NK-92 (cell line): ENCODE measurements around the gene CARD8.
"Not testable (repeated sequence)": the region's sequence is repeated elsewhere in the genome, so short reads cannot be mapped to it uniquely, and the experiment has no call there.

Experiments used
- DNase-seq: peaks from one replicate; lab custom pipeline; 2025; ENCODE audit not compliant: unreplicated experiment; lab: John Stamatoyannopoulos, UW

The CARD8 gene, protein sequence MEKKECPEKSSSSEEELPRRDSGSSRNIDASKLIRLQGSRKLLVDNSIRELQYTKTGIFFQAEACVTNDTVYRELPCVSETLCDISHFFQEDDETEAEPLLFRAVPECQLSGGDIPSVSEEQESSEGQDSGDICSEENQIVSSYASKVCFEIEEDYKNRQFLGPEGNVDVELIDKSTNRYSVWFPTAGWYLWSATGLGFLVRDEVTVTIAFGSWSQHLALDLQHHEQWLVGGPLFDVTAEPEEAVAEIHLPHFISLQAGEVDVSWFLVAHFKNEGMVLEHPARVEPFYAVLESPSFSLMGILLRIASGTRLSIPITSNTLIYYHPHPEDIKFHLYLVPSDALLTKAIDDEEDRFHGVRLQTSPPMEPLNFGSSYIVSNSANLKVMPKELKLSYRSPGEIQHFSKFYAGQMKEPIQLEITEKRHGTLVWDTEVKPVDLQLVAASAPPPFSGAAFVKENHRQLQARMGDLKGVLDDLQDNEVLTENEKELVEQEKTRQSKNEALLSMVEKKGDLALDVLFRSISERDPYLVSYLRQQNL

DNA sequence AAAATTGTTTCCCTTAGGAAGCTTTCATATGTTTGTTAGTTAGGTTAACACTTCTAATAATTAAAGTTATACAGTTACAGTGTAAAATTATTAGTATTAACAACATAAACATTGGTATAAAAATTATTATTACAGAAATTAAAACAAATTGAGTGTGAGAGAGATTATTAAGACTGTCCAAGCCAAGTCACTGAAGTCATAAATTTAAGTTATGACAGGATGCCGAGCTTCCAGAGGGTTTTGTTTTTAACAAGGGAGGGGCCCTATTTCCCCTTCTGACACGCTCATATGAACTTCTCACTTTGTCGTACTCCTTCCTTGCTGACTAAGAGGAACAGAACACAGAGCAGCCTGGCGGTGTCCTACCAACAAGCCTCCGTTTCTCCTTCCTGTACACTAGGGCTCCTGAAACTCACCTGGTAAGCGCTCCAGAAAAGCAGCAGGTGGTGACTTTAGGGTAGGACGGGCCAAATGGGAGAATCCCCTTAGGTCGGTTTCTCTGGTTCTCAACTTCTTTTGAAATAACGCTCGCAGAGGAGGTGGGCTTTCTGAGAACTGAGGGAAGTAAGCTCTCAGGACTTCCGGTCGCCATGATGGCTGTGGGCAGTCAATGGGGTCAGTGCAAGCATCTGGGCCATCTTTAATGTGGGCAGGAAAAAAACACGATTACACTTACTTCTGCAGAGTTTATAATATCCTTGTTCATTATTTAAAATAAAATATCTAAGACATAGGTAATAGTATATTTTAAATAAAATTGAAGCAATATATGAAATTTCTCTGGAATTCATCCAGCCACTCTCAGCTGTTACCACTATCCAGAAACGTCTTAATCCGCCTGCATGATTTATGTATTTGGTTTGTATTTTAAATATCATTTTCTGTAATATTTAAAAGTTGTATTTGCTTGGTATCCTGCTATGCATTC is at the start of gene CARD8:
Gene CARD8, minus strand, starts transcription at position 537 of the 928 bp plus-strand sequence. CDS start 14,892 bp downstream, outside the sequence.
- DNase-seq: no peak

GRCh38 chr19:48303866-48304265 is 48.2 kb upstream of the CARD8 start:
- DNase-seq: no peak

- DNase-seq: no peak
Measured at GRCh38 chr19:48303367-48303766, 47.7 kb upstream of the CARD8 start.

DNA sequence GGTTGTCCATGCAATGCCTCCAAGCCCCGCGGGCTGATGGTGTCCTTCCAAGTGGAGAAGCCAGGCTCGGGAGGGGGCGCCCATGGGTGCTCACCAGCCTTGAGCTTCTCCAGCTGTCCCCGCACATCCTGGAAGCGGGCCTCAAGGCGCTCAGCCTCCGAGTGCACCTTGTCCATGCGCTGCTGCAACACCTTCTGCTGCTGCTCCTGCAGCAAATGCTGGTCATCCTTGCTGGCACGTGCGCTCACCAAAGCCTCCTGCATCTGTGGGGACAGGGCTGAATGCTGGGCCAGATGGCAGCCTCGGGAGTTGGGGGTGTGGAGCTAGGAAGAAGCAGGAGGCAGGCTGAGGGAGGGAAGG is 46.9 kb upstream of the CARD8 start:
- DNase-seq: no peak

GRCh38 chr19:48301886-48302599 is 46.3 kb upstream of the CARD8 start:
- DNase-seq: no peak

GRCh38 chr19:48297975-48298374 is 42.3 kb upstream of the CARD8 start:
- no peak for DNase-seq

DNA sequence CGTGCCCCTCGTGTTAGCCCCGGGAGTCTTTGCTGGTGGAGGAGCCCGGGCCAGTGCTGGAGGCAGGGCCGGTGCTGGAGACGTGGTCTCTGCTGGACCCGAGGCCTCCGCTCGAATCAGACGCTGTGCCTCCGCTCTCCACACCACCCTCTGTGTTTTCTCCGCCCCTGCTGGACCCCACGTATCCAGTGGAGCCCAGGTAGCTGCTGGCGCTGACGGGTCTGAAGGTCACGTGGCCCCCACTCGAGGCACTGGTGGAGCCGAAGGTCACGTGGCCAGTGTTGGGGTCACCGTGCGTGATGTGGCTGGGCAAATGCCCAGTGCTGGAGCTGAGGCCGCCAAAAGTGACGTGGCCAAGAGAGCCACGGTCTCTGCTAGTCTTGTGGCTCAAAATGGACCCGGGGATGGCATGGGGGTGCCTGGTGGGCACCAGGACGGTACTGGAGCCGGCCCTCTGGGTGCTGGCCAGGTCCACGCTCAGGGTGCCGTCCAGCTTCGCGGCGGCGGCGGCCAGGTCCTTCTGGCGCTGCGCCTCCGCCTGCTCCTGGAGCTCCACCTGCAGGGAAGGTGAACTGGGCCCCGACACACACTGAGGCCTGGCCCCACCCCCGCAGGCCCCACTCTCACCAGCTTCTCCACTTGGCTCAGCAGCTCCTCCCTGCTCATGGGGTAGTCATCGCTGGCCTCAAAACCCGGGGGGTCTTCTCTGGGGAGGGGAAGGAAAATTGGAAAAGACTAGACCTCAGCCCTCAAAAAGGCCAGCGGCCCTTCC is 41.4 kb upstream of the CARD8 start:
- no peak for DNase-seq

- no peak for DNase-seq
Measured at GRCh38 chr19:48295458-48295857, 39.7 kb upstream of the CARD8 start.

DNA sequence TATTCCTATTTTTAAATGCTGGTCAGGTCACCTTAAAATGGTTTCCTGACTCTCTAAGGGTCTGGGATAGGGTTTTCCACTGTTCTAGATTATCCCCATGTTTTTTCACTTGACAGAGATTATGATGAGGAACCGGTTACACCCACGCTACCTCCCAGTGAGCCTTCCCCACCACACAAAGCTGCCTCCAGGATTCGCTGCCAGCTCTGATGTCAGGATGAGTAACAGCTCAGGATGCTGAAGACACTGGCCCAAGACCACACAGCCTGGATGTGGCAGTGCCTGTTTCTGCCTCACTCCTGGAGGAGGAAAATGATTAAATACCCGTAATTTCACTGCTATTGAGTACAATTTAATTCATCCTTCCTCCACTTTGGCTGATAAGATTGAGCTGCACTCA is 37.1 kb upstream of the CARD8 start:
- no peak for DNase-seq

GRCh38 chr19:48291489-48291815 is 35.7 kb upstream of the CARD8 start:
- not testable (repeated sequence) for DNase-seq

DNA sequence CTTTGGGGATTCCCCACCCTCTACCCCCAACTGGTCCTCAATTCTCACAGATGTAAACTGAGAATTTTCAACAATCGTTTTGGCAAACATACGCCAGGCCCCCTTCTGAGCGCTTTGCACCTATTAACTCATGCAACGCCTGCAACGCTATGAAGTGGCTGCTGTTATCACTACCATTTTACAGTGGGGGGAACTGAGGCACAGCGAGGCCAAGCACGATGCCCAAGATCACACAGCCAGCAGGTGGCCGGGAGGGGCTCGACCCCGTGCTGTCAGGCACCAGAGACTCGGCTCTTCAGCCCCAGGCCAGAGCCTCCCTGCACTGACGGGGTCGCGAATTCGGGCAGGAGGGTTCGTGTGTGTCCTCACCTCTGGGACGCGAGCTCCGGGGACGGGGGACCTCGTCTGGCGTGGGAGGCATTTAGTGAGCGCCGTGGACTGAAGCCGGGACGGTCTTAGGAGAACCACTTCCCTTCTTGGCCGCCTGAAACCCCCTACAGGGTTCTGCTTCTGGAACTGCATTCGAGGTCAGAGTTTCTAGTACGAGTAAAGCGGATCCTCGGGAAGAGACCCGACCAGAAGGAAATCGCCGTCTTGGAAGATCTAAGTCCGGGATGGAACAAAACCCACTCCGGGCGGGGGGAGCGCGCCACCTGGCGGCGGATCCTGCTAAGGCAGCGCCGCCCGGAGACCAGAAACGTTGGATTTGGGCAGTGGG is 35.2 kb upstream of the CARD8 start:
- DNase-seq: no peak

DNA sequence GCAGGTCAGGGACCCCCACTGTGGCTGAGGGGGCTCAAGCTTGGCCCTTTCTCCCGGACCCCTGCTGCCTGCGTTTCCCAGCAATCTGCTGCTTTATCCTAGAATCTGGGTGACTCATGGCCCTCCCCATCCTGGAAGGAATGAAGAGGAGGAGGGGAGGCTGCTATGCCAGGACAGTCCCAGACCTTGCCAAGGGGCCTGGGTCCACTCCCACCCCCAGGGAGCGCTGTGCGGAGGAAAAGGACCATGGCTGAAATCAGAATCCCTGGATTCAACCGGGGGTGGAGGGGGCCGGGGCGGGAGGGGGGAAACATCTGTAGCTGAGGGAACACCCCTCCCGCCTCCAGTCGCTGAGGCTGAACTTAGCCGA is 34.7 kb upstream of the CARD8 start:
- DNase-seq: no peak

DNA sequence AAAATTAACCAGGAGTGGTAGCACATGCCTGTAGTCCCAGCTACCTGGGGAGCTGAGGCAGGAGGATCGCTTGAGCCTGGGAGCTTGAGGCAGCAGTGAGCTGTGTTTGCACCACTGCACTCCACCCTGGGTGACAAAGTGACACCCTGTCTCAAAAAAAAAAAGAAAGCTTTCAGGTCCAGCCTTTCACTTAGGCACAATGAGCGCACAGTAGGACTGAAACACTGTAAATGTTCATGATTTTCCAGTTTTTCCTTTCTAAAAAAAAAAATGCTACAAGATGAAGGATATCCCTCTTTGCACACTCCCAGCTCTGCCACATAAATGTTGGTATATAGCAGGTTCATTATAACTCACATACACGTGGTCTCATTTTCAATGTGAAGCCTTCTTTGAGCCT is 32.0 kb upstream of the CARD8 start:
- DNase-seq: no peak

DNA sequence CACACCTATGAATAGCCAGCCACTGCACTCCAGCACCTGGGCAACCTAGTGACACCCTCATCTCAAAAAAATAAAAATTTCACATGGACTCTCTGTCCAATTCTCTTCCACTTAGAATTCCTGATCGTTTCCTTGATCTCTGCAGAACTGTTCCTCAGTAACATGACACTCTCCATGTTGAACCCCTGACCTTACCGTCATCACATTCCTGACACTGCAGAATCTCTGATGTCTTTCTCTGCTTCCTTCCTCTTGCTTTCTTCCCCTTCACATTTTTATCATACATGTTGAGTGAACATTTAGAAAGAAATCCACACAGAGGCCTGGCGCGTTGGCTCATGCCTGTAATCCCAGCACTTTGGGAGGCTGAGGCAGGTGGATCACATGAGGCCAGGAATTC is 29.2 kb upstream of the CARD8 start:
- no peak for DNase-seq

DNA sequence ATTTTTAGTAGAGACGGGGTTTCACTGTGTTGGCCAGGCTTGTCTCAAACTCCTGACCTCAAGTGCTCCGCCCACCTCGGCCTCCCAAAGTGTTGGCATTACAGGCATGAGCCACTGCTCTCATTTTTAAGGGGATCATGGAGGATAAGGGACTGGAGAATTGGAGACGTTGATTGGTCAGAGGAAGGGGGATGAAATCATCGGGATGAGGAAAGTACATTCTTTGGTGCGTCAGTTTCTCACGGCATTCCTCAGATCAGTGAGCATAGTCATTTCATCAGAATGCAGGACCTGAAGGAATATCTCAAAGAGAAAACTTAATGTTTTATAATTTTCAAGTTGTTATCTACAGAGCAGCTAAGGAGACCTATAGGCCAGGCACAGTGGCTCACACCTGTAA is 28.2 kb upstream of the CARD8 start:
- no peak for DNase-seq

GRCh38 chr19:48279747-48280146 is 24.0 kb upstream of the CARD8 start:
- no peak for DNase-seq

DNA sequence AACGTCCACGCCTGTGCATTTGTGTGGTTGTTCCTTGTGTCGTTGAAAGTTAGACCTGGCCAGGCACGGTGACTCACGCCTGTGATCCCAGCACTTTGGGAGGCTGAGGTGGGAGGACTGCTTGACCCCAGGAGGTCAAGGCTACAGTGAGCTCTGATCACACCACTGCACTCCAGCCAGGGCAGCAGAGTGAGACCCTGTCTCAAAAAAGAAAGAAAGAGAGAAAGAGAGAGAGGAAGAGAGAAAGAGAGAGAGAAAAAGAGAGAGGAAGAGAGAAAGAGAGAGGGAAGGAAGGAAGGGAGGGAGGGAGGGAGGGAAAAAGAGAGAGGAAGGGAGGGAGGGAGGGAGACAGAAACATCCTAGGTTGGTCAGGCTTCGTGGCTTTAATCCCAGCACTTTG is 19.2 kb upstream of the CARD8 start:
- no peak for DNase-seq

GRCh38 chr19:48274173-48274572 is 18.5 kb upstream of the CARD8 start:
- DNase-seq: no peak

- DNase-seq: no peak
Measured at GRCh38 chr19:48271531-48272151, 15.9 kb upstream of the CARD8 start.

DNA sequence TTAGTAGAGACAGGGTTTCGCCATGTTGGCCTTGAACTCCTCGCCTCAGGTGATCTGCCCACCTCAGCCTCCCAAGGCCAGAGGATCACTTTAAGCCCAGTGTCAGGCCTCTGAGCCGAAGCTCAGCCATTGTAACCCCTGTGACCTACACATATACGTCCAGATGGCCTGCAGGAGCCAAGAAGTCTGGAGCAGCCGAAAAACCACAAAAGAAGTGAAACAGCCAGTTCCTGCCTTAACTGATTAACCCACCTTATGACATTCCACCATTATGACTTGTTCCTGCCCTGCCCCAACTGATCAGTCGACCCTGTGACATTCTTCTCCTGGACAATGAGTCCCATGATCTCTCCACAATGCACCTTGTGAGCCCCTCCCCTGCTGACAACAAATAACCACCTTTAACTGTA is 13.9 kb upstream of the CARD8 start:
- DNase-seq: not testable (repeated sequence)
